HG03039 (cell line): ENCODE data around the gene TRIM25.
A peak's percentile ranks its signal among the peaks of the same experiment; 100 is the strongest.
"Not testable (repeated sequence)": the region's sequence is repeated elsewhere in the genome, so short reads cannot be mapped to it uniquely, and the experiment has no call there.

Experiments used
- ATAC-seq: cut with Tn5 transposase; IDR thresholded peaks from one replicate; pipeline ENCODE4 v1.9.1; 2021; ENCODE audit warnings: mild to moderate bottlenecking, moderate library complexity; ENCODE audit not compliant: unreplicated experiment

TRIM25 gene

GRCh38 chr17:56913867-56914580 lies at the start of gene TRIM25:
Gene TRIM25, minus strand, starts transcription at chr17:56914049. Its CDS starts 61 bp downstream, at chr17:56913988.
- ATAC-seq: peak; percentile 47

- ATAC-seq: peak; percentile 92
Observed at GRCh38 chr17:56960596-56961538, 47.0 kb upstream of the TRIM25 start, which contains the start of gene COIL. Gene COIL, minus strand, starts transcription at chr17:56961050. Its CDS starts 31 bp downstream, at chr17:56961019.

DNA sequence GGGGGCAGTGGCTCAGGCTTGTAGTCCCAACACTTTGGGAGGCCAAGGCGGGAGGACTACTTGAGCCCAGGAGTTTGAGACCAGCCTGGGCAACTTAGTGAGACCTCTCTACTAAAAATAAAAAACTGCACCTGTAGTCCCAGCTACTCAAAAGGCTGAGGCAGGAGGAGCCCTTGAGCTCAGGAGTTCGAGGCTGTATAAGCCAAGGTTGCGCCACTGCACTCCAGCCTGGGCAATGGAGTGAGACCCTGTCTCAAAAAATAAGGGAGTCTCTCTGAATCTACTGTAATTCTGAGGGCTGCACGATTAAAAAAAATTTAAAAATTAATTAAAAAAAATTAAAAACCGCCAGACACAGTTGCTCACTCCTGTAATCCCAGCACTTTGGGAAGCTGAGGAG lies 43.1 kb upstream of the TRIM25 start:
- no peak for ATAC-seq

GRCh38 chr17:56949595-56949994 lies 35.7 kb upstream of the TRIM25 start:
- ATAC-seq: no peak

DNA sequence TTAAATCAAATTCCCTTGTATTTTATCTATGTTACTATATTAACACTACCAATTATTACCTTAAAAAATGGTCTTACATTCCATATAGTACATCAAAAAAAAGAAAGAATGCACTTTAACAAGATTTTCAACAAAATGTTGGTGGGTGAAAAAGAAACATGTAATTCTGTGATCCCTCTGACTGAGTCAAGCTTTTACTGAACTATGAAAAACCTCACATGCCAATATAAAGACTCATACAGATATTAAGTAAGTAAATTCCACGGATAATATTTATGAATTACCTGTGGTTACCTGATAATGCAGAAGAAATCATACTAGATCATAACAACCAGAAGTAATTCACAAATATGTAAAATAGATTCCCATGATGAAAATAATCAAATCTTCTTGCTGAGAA lies 34.6 kb upstream of the TRIM25 start:
- no peak for ATAC-seq

GRCh38 chr17:56947741-56948140 lies 33.9 kb upstream of the TRIM25 start:
- ATAC-seq: no peak

DNA sequence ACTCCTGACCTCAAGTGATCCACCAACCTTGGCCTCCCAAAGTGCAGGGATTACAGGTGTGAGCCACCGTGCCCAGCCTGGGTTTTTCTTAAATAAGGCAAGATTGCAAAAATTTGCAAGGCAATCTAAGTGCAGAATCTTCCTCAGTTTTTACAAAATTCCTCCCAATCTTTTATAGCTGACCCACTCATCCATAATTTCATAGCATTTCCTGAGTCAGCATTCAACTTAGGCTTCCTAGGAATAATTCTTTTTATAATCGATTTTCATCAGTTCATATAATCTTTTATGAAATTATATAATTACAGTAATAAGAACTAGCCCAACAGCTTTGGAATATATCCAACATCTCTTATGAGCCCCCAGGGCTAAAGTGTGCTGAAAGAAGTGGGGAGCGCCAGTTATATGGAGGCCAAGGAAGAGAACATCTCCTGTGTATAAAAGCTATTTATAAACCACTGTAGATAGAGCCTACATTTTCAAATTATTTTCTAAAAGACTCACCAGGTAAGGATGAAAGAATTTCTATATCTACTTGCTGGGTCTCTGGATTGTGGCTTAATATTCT lies 32.2 kb upstream of the TRIM25 start:
- no peak for ATAC-seq

DNA sequence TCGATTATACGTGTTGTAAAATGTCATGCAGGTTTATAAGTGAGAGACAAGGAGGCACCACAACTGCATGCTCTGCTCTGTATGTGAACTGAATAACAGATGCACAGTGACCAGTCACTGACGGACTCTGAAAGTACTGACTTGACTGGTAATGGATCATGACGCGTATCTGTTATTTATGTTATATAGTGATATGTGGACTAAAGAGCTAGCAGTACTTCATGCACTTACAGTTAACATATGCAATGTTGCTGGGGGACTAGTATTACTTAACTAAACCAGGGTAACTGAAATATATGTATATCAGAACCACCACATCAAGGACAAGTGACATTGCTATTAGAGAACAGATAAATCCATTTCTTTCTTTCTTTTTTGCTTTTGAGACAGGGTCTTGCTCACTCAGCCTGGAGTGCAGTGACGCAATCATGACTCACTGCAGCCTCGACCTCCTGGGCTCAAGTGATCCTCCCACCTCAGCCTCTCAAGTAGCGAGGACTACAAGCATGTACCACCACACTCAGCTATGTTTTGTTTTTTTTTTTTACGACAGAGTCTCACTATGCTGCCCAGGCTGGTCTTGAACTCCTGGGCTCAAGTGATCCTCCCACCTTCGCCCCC lies 29.8 kb upstream of the TRIM25 start:
- no peak for ATAC-seq

DNA sequence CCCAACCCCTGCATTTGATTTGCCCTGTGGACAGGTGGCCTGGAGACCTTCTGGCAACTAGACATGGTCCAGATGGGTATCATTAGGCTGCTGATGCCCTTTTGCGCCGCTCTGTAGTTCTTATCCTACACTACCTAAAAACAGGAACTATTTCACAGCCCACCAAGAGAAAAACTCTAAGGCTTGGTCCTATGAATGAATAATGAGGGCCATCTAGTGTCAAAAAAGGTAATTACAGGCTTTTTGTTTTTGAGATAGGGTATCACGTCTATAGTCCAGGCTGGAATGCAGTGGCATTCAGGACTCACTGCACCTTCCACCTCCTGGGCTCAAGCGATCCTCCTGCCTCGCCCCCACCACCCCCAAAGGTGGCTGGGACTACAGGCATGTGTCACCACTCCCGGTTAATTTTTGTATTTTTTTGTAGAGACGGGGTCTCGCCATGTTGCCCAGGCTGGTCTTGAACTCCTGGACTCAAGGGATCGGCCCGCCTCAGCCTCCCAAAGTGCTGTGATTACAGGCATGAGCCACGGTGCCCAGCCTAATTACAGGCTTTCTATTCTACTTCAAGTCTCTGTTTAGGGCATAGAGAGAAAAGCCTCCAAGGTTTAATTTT lies 26.1 kb upstream of the TRIM25 start:
- ATAC-seq: no peak

DNA sequence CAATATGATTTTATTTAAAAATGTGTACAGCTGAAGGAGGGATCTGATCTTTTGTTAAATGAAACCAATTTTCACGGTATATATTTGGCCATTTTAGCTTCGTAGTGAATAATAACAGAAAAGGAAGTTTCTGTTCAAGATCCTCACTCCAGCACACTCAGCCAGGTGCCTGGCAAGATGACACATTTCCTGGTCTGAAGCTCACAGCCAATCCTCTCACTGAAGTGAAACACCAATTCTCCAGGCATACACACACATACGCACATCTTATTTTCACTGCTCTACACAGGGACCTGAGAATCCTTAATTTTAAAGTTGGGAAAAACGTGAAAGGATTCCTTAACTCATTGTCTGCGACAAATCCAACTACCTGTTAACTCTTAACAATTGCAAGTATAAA lies 24.4 kb upstream of the TRIM25 start:
- ATAC-seq: not testable (repeated sequence)

GRCh38 chr17:56937687-56938086 lies 23.8 kb upstream of the TRIM25 start:
- ATAC-seq: no peak

DNA sequence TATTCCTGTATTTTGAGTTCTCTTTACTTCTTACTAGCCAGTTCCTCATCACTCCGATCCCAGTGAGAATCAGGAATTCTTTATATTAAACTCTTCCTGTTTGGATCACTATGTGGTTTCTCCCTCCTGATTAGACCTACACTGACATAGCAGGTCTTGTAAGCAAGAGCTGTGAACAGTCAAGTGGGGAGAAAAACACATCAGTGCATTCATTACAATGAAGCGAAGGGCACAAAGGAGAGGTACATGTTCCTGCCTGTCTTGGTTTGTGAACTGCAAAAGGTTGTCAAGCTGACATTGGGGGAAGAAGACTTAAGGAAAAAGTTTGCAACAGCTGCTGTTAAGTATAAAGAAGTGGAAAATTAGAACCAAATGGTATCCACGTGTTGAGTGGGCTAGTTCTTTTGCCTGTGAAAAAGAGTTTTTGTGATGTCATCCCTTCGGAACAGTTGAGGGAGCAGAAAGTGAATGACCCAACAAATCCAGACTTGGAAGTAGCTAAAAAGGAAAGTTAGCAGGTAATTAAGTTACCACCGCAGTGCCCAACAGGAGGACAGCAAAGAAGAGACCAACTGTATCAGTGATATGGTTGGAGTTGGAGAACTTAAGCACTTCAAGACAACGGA lies 23.0 kb upstream of the TRIM25 start:
- ATAC-seq: no peak

DNA sequence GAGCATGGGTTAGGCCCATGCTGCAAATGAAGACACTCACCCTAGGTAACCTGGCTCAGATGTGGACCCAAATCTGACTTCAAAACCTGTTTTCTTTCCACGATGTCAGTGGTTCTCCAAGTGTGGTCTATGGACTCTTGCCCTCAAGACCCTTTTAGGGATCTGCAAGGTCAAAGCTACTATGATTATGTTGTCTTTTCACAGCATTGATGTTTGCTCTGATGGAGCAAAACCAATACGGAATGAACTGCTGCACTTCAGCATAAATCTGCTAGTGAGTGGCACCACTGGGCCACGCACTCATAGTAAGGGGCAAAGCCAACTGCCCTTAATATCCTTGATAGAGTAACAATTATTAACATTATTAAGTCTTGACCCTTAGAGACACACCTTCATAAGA lies 21.6 kb upstream of the TRIM25 start:
- no peak for ATAC-seq

DNA sequence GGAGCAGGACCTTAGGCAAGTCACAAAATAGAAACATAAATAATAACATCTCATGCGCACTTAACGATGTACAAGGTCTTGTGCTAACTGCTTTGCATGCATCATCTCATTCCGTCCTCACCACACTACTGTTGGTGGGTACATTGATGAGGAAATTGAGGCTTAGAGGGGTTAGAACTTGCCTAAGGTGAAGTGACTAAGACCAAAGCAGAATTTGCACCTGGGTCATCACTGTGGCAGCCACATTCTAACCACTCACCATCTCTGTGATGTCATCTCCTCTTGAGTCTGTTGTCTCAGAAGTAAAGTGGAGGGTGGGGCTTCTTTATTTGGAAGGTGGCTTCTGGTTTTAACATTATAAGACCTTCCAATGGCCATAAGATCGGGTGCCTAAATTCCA lies 20.4 kb upstream of the TRIM25 start:
- ATAC-seq: no peak

GRCh38 chr17:56933868-56934267 lies 20.0 kb upstream of the TRIM25 start:
- no peak for ATAC-seq

DNA sequence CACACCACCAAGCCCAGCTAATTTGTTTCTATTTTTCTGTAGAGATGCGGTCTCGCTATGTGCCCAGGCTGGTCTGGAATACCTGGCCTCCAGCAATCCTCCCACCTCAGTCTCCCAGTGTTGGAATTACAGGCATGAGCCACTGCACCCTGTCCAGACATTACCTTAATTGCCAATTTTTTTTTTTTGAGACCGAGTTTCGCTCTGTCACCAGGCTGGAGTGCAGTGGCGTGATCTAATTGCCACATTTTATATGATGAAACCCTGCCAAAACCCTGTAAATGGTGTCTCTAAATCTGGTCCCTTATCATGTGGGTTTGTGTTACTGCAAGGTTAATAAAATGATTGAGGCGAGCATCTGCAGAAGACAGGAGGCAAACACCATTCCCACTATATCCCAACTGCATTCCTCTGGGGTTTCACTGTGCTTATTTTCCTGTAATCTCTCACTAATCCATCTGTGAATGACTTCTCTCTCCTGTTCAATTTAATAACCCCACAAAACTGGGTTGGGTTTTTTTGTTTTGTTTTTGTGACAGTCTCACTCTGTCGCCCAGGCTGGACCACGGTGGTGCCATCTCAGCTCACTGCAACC lies 19.4 kb upstream of the TRIM25 start:
- no peak for ATAC-seq

- ATAC-seq: no peak
Observed at GRCh38 chr17:56930739-56931337, 17.0 kb upstream of the TRIM25 start.

DNA sequence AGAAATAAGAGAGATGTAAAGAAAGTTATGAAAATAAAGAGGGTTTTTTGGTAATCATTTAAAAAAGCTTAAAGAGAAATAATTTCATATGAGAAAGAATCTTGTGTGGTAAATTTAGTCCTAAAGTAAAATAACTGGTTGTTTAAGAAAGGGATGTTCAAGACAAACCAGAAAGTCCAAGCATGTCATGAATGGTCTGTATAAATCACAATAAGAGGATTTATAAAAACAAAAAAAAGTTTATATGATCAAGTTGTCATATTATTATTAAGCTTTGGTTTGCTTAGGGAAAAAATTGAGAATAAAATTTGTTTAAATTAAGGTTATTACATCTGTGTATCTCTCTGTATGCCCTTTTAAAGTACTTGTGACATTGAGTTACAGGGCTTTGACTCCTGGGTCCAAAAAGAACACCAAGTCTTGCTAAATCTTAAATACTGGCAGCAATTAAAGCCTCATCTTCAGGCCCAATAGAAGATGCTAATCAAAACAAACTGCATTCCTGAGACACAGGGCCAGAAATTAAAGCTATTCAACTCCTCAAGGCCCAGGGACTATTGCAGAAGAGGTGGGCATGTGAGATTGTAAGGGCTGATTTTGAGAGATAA lies 15.6 kb upstream of the TRIM25 start:
- ATAC-seq: no peak

DNA sequence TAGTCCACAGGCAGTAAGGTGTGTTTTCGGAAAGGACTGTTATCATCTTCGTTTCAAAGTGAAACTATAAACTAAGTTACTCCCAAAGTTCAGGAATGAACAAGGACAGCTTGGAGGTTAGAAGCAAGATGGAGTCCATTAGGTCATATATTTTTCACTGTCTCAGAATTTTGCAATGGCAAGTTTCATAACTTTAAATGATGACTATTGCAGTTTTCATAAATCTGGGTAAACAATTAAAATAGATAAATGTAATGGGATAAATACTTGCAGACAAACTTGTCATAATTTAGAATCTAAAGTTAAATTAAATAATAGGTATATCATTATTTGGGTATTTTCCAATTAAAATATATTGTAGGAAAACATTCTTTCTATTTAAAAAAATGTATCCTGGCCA lies 14.7 kb upstream of the TRIM25 start:
- no peak for ATAC-seq
